ENCODE measurements around the gene DYNC1LI2.
A peak's percentile ranks its signal among the peaks of the same experiment; 100 is the strongest.
"Not testable (repeated sequence)": the region's sequence is repeated elsewhere in the genome, so short reads cannot be mapped to it uniquely, and the experiment has no call there.

DYNC1LI2 gene

DNA sequence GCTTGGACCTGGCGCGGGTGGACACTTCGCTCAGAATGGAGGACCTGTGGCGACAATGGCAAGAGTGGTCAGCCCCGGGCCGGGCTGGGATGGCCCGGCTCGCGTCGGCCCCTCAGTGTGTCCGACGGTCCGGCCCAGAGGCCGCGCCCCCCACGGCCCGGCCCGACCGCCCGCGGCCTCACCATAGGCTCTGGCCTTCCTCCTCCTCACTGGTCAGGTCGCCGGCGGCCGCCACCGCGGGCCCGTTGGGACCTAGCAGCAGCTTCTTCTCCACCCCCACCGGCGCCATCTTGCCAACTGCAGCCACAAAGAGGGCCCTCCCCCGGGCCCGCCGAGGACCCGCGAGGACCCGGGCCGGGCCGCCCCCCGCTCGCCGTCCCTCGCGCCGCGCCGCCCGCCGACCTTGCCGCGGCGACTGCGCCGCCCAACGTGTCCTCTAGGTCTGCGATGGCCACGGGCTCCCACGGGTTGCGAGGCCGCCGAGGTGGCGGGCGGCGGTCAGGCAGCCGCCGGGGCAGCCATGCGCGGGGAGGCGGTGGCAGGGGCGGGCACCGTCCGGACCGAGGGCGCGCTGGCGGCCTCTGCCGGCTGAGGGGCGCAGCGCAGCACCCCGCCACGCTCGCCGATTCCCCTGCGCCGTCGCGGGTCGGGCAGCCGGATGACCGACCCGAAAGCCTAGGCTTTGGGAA lies at the start of gene DYNC1LI2:
Gene DYNC1LI2, minus strand, starts transcription at position 307 of the 689 bp plus-strand sequence. Its CDS starts 18 bp downstream, at position 289.
- DNase-seq (ENCODE audit: low read depth in 4 of 4, low spot score in 1 of 4): peak; percentile 59 to 72 (median 66)

DNA sequence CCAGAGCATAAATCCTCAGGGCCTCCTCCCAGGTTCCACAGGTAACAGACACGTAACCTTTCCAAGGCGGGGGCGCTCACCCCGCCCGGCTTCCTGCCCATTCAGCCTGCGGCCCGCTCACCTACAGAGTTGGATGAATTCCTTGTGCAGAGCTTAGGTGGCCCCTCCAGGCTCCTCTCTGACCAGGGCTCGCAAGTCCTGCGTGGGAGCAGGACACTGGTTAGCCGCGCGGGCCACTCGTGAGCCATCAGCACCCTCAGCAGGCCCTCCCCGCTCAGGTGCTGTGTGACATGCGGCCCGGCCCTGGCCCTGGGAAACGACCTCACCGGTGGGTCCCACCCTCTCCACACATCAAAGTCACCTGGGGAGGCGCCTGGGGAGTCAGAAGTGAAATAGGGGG lies 49.4 kb upstream of the DYNC1LI2 start:
- no peak for DNase-seq (ENCODE audit: low read depth in 4 of 4, low spot score in 1 of 4)

- no peak for DNase-seq (ENCODE audit: low read depth in 4 of 4, low spot score in 1 of 4)
Observed at GRCh38 chr16:66798161-66798560, 46.8 kb upstream of the DYNC1LI2 start.

DNA sequence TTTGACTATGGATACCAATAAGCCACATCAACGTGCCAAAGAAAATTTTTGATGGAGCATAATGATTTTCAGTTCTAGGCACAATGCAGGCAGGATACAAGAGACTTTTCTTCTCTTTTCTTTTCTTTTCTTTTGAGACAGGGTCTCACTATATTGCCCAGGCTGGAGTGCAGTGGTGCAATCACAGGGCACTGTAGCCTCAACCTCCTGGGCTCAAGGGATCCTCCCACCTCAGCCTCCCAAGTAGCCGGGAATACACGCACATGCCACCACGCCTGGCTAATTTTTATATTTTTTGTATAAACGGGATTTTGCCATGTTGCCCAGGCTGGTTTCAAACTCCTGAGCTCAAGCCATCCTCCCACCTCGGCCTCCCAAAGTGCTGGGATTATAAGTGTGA lies 42.6 kb upstream of the DYNC1LI2 start:
- DNase-seq (ENCODE audit: low read depth in 4 of 4, low spot score in 1 of 4): not testable (repeated sequence)

DNA sequence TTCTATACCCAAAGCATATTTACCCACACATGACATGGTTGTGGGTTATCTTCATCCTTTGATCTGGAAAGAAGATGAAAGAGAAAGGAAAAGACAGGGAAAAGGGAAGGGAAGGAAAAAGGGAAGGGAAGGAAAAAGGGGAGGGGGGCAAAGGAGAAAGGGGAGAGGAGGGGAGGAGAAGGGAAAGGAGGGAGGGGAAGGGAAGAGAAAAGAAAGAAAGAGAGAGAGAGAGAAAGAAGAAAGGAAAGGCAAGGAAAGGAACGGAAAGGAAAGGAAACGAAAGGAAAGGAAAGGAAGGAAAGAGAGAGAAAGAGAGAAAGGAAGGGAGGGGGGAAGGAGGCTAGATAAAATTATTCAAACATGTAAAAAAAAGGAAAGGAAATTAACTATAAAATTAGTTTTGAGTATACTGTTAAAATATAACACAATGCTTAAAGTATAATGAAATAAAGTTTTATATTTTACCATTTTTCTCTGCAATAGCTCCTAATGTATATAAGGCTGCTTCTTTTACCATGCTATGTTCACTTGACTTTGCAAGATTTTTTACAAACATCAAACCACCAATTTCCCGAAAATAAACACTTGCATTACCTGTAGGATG lies 38.8 kb upstream of the DYNC1LI2 start:
- DNase-seq (ENCODE audit: low read depth in 4 of 4, low spot score in 1 of 4): no peak

- DNase-seq (ENCODE audit: low read depth in 4 of 4, low spot score in 1 of 4): no peak
Observed at GRCh38 chr16:66787427-66787826, 36.0 kb upstream of the DYNC1LI2 start.

DNA sequence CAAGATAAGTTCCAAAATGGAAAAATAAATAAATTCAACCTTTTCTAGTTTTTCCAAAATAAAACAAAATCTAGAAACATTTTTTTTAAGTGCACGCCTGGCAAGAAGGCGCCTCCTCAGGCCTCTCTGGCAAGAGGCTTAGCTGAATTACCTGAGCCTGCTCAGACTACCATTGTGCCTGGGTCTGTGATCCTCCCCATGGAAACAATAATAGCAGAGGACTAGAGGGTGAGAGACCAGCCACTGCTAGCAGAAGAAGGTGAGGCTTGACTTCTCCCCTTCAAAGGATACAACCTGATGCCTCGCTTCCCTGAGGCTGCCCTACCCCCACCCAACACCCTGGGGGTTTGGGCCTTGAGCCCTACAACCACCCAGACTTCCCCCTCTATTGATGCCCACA lies 35.1 kb upstream of the DYNC1LI2 start:
- no peak for DNase-seq (ENCODE audit: low read depth in 4 of 4, low spot score in 1 of 4)

DNA sequence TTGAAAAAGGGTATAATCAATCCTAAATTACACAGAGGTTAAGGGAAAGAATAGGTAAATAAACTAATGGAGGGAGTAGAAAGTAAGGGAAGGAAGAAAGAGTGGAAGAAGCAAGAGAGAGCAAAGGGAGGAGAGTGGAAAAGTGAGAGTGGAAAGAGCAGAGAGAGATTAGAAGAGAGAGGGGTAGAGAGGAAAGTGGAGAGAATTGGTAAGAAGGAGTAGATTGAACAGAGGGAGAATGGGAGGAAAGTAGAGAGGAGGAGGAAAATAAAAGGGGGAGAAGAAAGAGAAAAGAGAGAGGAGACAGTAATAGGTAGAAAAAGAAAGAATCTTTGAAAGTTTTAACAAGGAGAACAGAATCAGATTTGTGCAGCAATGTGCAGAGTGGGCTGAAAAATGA lies 25.0 kb upstream of the DYNC1LI2 start:
- no peak for DNase-seq (ENCODE audit: low read depth in 4 of 4, low spot score in 1 of 4)

DNA sequence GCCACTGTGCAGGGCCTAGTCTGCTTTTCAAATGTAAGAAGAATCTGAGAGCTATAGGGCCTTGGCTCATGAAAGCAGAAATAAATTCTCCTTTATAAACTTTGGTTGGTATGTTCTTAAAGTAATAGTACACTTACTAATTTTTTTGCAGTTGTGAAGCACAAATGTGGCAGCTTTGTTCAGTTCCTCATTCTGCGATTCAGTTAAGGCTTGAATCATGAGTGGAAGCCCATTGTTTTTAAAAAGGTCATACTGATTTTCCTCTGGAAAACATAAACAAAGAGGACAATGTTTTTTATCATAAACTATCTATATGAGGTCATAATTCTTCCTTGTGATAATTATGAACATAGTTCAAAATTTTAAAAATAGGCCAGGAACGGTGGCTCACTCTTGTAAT lies 23.6 kb upstream of the DYNC1LI2 start:
- DNase-seq (ENCODE audit: low read depth in 4 of 4, low spot score in 1 of 4): no peak

- DNase-seq (ENCODE audit: low read depth in 4 of 4, low spot score in 1 of 4): no peak
Observed at GRCh38 chr16:66758086-66758485, 6.7 kb upstream of the DYNC1LI2 start.

GRCh38 chr16:66754819-66755218 lies 3.4 kb upstream of the DYNC1LI2 start:
- no peak for DNase-seq (ENCODE audit: low read depth in 4 of 4, low spot score in 1 of 4)

- no peak for DNase-seq (ENCODE audit: low read depth in 4 of 4, low spot score in 1 of 4)
Observed at GRCh38 chr16:66754211-66754610, 2.8 kb upstream of the DYNC1LI2 start.

- DNase-seq (ENCODE audit: low read depth in 4 of 4, low spot score in 1 of 4): no peak
Observed at GRCh38 chr16:66752958-66753357, 1.5 kb upstream of the DYNC1LI2 start.

DNA sequence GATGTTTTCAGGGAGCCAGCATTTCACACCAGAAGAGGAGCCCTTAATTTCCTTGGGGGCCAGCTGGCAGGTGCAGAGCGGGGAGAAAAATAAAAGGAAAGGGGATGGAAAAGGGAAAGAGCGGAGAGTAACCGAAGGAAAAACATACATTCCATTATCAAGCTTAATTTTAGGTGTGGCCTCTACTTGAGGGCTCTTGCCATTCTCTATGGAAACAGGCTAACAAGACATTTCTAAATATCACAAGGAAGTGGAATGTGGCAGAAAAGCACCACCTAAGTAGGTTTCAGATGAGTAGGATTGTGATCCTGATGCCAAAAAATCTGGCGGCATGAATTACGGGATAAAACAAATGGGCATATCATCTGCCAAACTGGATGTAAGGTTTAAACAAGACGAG lies 970 bp upstream of the DYNC1LI2 start:
- no peak for DNase-seq (ENCODE audit: low read depth in 4 of 4, low spot score in 1 of 4)

- DNase-seq (ENCODE audit: low read depth in 4 of 4, low spot score in 1 of 4): no peak
Observed at GRCh38 chr16:66751992-66752322, 548 bp upstream of the DYNC1LI2 start.

GRCh38 chr16:66751053-66751302 lies 431 bp downstream of the DYNC1LI2 start:
- DNase-seq (ENCODE audit: low read depth in 4 of 4, low spot score in 1 of 4): no peak

DNA sequence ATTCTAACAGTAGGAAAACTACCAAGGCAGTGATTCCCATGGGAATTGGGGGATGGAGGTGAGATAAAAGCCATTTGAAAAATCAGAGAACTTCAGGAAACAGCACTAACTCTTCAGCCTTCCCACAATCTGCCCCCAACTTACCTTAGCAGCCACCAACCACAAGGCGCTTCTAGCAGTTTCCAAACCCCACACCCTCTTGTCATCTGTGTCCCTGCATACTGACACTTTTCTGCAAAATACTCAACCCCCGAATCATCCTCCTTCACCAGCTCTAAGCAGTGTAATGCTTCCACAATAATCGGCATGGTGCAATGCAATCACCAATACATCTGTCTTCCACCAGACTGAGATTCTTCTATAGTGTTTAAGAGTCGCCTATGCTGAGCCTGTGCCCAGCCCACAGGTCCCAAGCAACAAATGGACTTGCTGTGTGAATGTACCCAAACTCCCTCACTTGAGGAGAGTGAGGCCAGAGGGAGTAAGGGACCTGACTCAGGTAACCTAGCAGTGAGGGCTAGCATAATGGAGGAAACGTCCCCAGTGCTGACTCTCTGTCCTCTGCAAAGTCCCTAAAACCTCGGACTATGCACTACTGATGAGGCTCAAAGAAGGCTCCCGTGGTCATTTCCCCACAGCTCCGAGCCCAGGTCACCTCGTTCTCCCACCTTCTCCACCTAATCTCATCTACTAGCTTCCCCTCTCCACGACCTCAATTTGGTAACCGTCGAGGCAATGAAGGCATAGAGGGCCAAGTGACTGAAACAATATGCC lies 943 bp downstream of the DYNC1LI2 start:
- no peak for DNase-seq (ENCODE audit: low read depth in 4 of 4, low spot score in 1 of 4)

DNA sequence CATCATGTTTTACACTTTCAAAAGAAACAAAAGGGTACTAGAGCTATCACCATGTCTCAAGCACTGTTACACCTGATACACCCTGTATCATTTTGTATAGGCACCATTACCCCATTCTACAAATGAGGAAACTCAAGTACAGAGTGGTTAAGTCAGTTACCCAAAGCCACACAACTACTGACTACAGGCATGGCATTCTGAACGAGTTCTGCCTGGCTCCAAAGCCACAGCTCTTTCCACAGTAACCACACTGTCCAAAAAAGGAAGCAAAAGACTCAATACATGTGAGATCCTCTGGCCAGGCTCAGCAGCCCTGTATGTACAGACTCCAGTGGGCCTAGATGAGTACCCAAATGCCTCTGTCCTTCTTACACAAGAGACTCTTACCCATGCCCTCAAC lies 4.7 kb downstream of the DYNC1LI2 start:
- DNase-seq (ENCODE audit: low read depth in 4 of 4, low spot score in 1 of 4): no peak

DNA sequence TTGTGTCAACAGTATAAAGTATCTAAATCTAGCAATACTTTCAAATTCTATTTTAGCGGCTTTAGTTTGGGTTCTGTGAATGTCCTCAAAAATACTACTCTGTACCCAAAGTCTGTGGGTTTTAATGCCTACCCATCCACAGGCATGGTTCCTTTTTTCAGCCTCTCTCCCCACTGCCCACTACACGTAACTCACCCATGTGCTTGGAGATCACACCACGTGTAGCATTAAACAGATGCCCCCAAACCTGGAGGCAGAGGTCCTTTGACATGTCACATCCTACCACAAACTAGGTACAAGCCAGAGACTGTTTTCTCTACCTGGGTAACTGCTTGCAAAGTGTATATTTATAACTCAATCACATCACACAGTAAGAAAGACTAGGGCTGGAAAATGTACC lies 5.4 kb downstream of the DYNC1LI2 start:
- DNase-seq (ENCODE audit: low read depth in 4 of 4, low spot score in 1 of 4): no peak

DNA sequence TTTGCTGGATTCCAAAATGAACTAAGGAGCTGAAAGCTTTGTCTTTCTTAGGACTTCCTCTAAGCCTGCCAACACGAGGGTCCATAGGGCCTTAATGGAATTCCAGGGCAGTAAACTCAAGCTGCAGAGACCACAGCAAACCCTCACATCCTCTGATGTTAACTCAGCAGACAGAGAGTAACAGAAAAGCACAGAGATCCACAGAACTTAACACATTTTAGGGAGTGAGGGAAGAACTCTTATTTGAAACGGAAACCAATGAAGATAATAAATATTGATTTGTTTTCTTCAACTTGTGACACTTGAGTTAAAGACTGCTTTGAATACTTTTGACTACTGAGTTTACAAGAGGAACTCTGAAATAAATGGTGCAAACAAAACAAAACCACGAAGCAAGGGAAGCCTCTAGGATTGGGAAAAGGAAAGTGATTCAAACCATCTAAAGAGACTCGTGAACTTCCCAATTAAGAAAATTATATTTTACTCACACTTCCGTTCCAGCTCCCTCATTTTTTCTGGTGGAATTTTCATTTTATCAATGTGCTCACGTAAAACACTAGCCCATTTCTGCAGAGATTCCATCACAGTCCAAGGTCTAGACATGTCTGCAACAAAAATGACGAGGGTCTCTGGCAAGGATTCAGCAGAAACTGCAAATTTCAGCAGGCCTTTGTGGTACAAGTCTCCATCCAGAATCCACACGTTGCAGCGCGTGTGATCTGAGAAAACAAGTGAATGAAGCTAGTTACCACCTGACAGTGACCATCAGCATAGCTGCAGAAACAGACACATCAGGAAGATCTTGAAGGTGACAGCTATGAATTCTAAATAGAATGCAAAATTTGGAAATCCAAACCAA lies 9.2 kb downstream of the DYNC1LI2 start:
- DNase-seq (ENCODE audit: low read depth in 4 of 4, low spot score in 1 of 4): no peak

GRCh38 chr16:66741169-66741900 lies 10.1 kb downstream of the DYNC1LI2 start:
- DNase-seq (ENCODE audit: low read depth in 4 of 4, low spot score in 1 of 4): no peak

All from stimulated activated CD4-positive, alpha-beta T cell treated with anti-CD3 and anti-CD28 coated beads, Interleukin-1b, Interleukin-23, amount 100 ng/mL, for 24 hours (primary cell).